HCT116 (cell line): ENCODE results near the gene KIAA1143. TPM values are rescaled to one million over a fixed set of nuclear protein-coding genes. Genes with fewer than 3 reads are reported as not detected.

Experiments used
- ATAC-seq: fragments of 200-7000 bp; cut with Tn5 transposase; 2 replicates; pipeline ENCODE4 v1.9.1; 2020; ENCODE audit warnings: mild to moderate bottlenecking, moderate library complexity
- BruUV-seq: library from RNA; stranded (reverse); fragments of 400-500 nt; replicated peaks from 2 replicates; lab custom pipeline; 2021; lab: Mats Ljungman, UMichigan
- CTCF ChIA-PET: fragments of 300-600 bp; sonication (Branson Sonifier 250); formaldehyde crosslinking; loops from one replicate; lab custom pipeline; 2021; ENCODE audit warnings: antibody characterized with exemption; lab: Charles Lee
- POLR2A ChIA-PET: fragments of 300-600, 350-600 bp; sonication (Branson Sonifier 250); formaldehyde crosslinking; loops from one replicate; lab custom pipeline; 2021; ENCODE audit warnings: antibody characterized with exemption; lab: Charles Lee
- RAD21 ChIA-PET, 2 experiments: fragments of 300-600 bp; sonication (Branson Sonifier 250); formaldehyde crosslinking; loops; one replicate each; lab custom pipeline; 2023; ENCODE audit warnings: low total read pairs in 2 of 2; ENCODE audit not compliant: uncharacterized antibody in 2 of 2, unreplicated experiment in 2 of 2, low non-redundant PET in 1 of 2; lab: Charles Lee
- DNase-seq: peaks from one replicate; pipeline ENCODE4 v3.0.0-alpha.2; 2010; ENCODE audit warnings: low read depth, low spot score
- H2AFZ ChIP-seq: fragments of 200-600 bp; shearing (Covaris generic), sonication (generic); 2 replicates; pipeline ENCODE4 v1.6.1; 2017; ENCODE audit warnings: low read depth, mixed run types, mixed read lengths, antibody characterized with exemption, low read length; ENCODE audit not compliant: poor library complexity, severe bottlenecking
- H3K27ac ChIP-seq: 2 replicates; pipeline ENCODE4 v1.5.1; 2012; ENCODE audit warnings: low read depth, low read length
- H3K27me3 ChIP-seq: fragments of 200-600 bp; sonication (generic); 2 replicates; pipeline ENCODE4 v1.6.1; 2016; ENCODE audit warnings: mixed run types, low read length, mixed read lengths; ENCODE audit not compliant: insufficient read depth
- H3K36me3 ChIP-seq, 2 experiments: fragments of 200-500 bp in 1 of 2; fragments of 200-600 bp in 1 of 2; sonication (Bioruptor generic) in 1 of 2; sonication (generic) in 1 of 2; 2 replicates each; pipeline versions ENCODE4 v1.5.1 to v1.6.1; 2014 to 2016; ENCODE audit warnings: low read length in 2 of 2, inconsistent platforms in 1 of 2, mixed read lengths in 1 of 2, mixed run types in 1 of 2; ENCODE audit not compliant: insufficient read depth in 2 of 2, control insufficient read depth in 1 of 2
- H3K4me1 ChIP-seq, 2 experiments: fragments of 200-600 bp in 1 of 2; sonication (generic) in 1 of 2; 2 replicates each; pipeline versions ENCODE4 v1.5.1 to v1.6.1; 2012 to 2017; ENCODE audit warnings: low read length in 2 of 2, inconsistent platforms in 1 of 2, mild to moderate bottlenecking in 1 of 2, mixed read lengths in 1 of 2, mixed run types in 1 of 2, moderate library complexity in 1 of 2; ENCODE audit not compliant: insufficient read depth in 2 of 2, control insufficient read depth in 1 of 2
- H3K4me2 ChIP-seq: fragments of 200-600 bp; sonication (generic); 2 replicates; pipeline ENCODE4 v1.6.1; 2017; ENCODE audit warnings: mixed run types, low read length, mixed read lengths
- H3K4me3 ChIP-seq, 2 experiments: fragments of 200-600 bp in 1 of 2; sonication (generic) in 1 of 2; replicated peaks in 1 of 2; 2 replicates each; pipeline ENCODE4 v1.5.1; 2011 to 2016; ENCODE audit warnings: low read length in 2 of 2, control low read depth in 1 of 2, low read depth in 1 of 2, mild to moderate bottlenecking in 1 of 2, mixed read lengths in 1 of 2, mixed run types in 1 of 2
- H3K79me2 ChIP-seq: fragments of 200-600 bp; sonication (generic); 2 replicates; pipeline ENCODE4 v1.6.1; 2017; ENCODE audit warnings: mild to moderate bottlenecking, mixed run types, low read length, moderate library complexity, mixed read lengths; ENCODE audit not compliant: insufficient read depth
- H3K9ac ChIP-seq: fragments of 200-600 bp; sonication (generic); 2 replicates; pipeline ENCODE4 v1.6.1; 2016; ENCODE audit warnings: low read length, mixed read lengths
- H3K9me2 ChIP-seq: fragments of 200-600 bp; sonication (generic), shearing (Covaris generic); 2 replicates; pipeline ENCODE4 v1.6.1; 2017; ENCODE audit warnings: mixed run types, mild to moderate bottlenecking, moderate library complexity; ENCODE audit not compliant: insufficient read depth
- H3K9me3 ChIP-seq, 2 experiments: fragments of 200-500 bp in 1 of 2; fragments of 200-600 bp in 1 of 2; sonication (Bioruptor generic) in 1 of 2; sonication (generic) in 1 of 2; 2 replicates each; pipeline ENCODE4 v1.6.1; 2014 to 2017; ENCODE audit warnings: low read length in 2 of 2, mixed read lengths in 2 of 2, inconsistent platforms in 1 of 2, low read depth in 1 of 2, mild to moderate bottlenecking in 1 of 2, mixed run types in 1 of 2, moderate library complexity in 1 of 2; ENCODE audit not compliant: control insufficient read depth in 1 of 2, insufficient read depth in 1 of 2
- H4K20me1 ChIP-seq: fragments of 200-600 bp; sonication (generic), shearing (Covaris generic); 2 replicates; pipeline ENCODE4 v1.6.1; 2017; ENCODE audit warnings: mixed run types, mild to moderate bottlenecking, moderate library complexity; ENCODE audit not compliant: insufficient read depth
- CBX3 ChIP-seq: IDR thresholded peaks from 2 replicates; pipeline ENCODE4 v1.6.1; 2012; ENCODE audit warnings: low read depth
- FOSL1 ChIP-seq: IDR thresholded peaks from 2 replicates; pipeline ENCODE4 v1.6.1; 2012; ENCODE audit warnings: low read depth
- TCF7L2 ChIP-seq: IDR thresholded peaks from 2 replicates; pipeline ENCODE4 v1.7.0; 2011; ENCODE audit warnings: borderline replicate concordance, inconsistent platforms; ENCODE audit not compliant: insufficient read depth, insufficient read length; ENCODE audit errors: extremely low read depth
- intact Hi-C: fragments of 100-400 bp; cut with micrococcal nuclease; formaldehyde crosslinking; loops from 2 replicates; pipeline ENCODE4 v1.10.0; 2022
- total RNA-seq: library from RNA; stranded (reverse); gene quantifications from one replicate; pipeline ENCODE4 v1.2.1, GENCODE V29; 2021; ENCODE audit not compliant: unreplicated experiment
- TF ChIP-seq, protein P1 (sequence below), 3 experiments: fragments of 200-600 bp in 1 of 3; sonication (generic) in 1 of 3; IDR thresholded peaks in 2 of 3; conservative IDR thresholded peaks in 1 of 3; 2 replicates each; pipeline ENCODE4 v1.5.1; 2012 to 2017; ENCODE audit warnings: low read depth in 2 of 3, low read length in 2 of 3, antibody characterized with exemption in 1 of 3, borderline replicate concordance in 1 of 3, control low read depth in 1 of 3, mild to moderate bottlenecking in 1 of 3, mixed read lengths in 1 of 3, mixed run types in 1 of 3, moderate library complexity in 1 of 3; ENCODE audit not compliant: insufficient read depth in 1 of 3
- TF ChIP-seq, protein P2 (sequence below): IDR thresholded peaks from 2 replicates; pipeline ENCODE4 v1.6.1; 2012

KIAA1143 gene
- total RNA-seq, 1 experiment from 2014 or later = 32.2 TPM

- TF ChIP-seq, protein P1, sequence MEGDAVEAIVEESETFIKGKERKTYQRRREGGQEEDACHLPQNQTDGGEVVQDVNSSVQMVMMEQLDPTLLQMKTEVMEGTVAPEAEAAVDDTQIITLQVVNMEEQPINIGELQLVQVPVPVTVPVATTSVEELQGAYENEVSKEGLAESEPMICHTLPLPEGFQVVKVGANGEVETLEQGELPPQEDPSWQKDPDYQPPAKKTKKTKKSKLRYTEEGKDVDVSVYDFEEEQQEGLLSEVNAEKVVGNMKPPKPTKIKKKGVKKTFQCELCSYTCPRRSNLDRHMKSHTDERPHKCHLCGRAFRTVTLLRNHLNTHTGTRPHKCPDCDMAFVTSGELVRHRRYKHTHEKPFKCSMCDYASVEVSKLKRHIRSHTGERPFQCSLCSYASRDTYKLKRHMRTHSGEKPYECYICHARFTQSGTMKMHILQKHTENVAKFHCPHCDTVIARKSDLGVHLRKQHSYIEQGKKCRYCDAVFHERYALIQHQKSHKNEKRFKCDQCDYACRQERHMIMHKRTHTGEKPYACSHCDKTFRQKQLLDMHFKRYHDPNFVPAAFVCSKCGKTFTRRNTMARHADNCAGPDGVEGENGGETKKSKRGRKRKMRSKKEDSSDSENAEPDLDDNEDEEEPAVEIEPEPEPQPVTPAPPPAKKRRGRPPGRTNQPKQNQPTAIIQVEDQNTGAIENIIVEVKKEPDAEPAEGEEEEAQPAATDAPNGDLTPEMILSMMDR (IDR thresholded peaks at IDR 0.05 in 2 of 3, conservative IDR thresholded peaks at IDR 0.05 in 1 of 3; ENCODE audit: borderline replicate concordance in 1 of 3, insufficient read depth in 1 of 3, low read depth in 2 of 3, low read length in 2 of 3) = no peak
- TF ChIP-seq, protein P2, sequence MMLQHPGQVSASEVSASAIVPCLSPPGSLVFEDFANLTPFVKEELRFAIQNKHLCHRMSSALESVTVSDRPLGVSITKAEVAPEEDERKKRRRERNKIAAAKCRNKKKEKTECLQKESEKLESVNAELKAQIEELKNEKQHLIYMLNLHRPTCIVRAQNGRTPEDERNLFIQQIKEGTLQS = no peak
- TF ChIP-seq FOSL1 = no peak
Observed at GRCh38 chr3:44782891-44783290, 21.5 kb upstream of the KIAA1143 start (continued).

DNA sequence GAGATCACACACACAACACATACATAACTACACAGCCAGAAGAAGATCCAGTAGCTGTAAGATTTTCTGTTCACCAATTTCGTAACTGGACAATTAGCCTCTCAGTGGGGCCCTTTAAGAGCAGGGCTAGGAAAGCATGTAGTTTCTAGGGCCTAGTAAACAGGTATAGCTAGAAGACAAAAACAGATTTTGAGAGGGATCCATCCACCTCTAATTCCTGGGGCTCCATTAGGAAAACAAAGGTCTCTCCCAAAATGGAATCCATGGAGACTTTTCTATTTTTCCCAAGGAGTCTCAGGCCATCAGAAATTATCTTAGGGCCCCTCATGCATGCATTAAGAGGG lies 10.7 kb upstream of the KIAA1143 start:
- Histone ChIP-seq H3K9me3 (peaks cover 8 to 34% of the 10 kb centered on the region in 2 experiments; a peak in 3 of 4 replicates), H3K27me3 (no peaks in the 10 kb centered on the region), H3K27ac (no peak overlapping the region), H2AFZ (no peak overlapping the region), H3K9me2 (no peaks in the 10 kb centered on the region)
- no TSS peak for BruUV-seq
- intact Hi-C loops = no loop called here
- ChIA-PET POLR2A (no interaction called here), CTCF (no interaction called here)
- no peak for TF ChIP-seq TCF7L2
- TF ChIP-seq CBX3 = peak; percentile 59; the same call in 1 of the 2 replicates
- TF ChIP-seq, all 23 proteins: peak for 1
- RAD21 ChIA-PET = no interaction called here
- no peak overlapping the region for H3K4me3 ChIP-seq
- H3K4me1 ChIP-seq = no peaks in the 10 kb centered on the region
- H3K79me2 ChIP-seq = peaks cover 70% of the 10 kb centered on the region
- no peak overlapping the region for H3K4me2 ChIP-seq
- no peak overlapping the region for H3K9ac ChIP-seq
- no peak for ATAC-seq
- no peak for DNase-seq
- no peaks in the 10 kb centered on the region for H4K20me1 ChIP-seq
- H3K36me3 ChIP-seq = peaks cover 7 to 42% of the 10 kb centered on the region in 2 experiments
